PC-3 (cell line): ENCODE results near the gene SMAP2. TPM values are rescaled to one million over a fixed set of nuclear protein-coding genes. Genes with fewer than 3 reads are reported as not detected.

ENCODE experiments used
- ATAC-seq: fragments of 200-7000 bp; cut with Tn5 transposase; 2 replicates; pipeline ENCODE4 v1.9.1; 2020; ENCODE audit warnings: mild to moderate bottlenecking, moderate library complexity
- BruUV-seq: library from RNA; stranded (reverse); fragments of 400-500 nt; replicated peaks from 2 replicates; lab custom pipeline; 2021; lab: Mats Ljungman, UMichigan
- CTCF ChIA-PET: fragments of 300-600 bp; sonication (Branson Sonifier 250); formaldehyde crosslinking; loops from one replicate; lab custom pipeline; 2022; ENCODE audit warnings: antibody characterized with exemption; lab: Charles Lee
- POLR2A ChIA-PET: fragments of 300-600 bp; sonication (Branson Sonifier 250); formaldehyde crosslinking; loops from one replicate; lab custom pipeline; 2022; ENCODE audit warnings: antibody characterized with exemption; ENCODE audit not compliant: unreplicated experiment; lab: Charles Lee
- DNase-seq: peaks from one replicate; pipeline ENCODE4 v3.0.0-alpha.2; 2015
- H2AFZ ChIP-seq: fragments of 300-600 bp; sonication (generic); 2 replicates; pipeline ENCODE4 v1.6.0; 2016; ENCODE audit warnings: antibody characterized with exemption, low read length
- H3F3A ChIP-seq: fragments of 300-600 bp; sonication (generic); one replicate; pipeline ENCODE4 v1.6.0; 2017; ENCODE audit warnings: antibody characterized with exemption, low read length, control low read depth, mild to moderate bottlenecking; ENCODE audit not compliant: unreplicated experiment
- H3K27ac ChIP-seq: fragments of 300-600 bp; sonication (generic); 2 replicates; pipeline ENCODE4 v1.5.1; 2016; ENCODE audit warnings: mild to moderate bottlenecking, low read length
- H3K27me3 ChIP-seq: fragments of 300-600 bp; sonication (generic); 2 replicates; pipeline ENCODE4 v1.6.1; 2016; ENCODE audit warnings: low read length, mixed read lengths
- H3K36me3 ChIP-seq: fragments of 300-600 bp; sonication (generic); 2 replicates; pipeline ENCODE4 v1.6.1; 2016; ENCODE audit warnings: low read depth, mixed run types, low read length, mixed read lengths
- H3K4me1 ChIP-seq: fragments of 300-600 bp; sonication (generic); 2 replicates; pipeline ENCODE4 v1.5.1; 2016; ENCODE audit warnings: low read length; ENCODE audit not compliant: insufficient read depth
- H3K4me2 ChIP-seq: fragments of 300-600 bp; sonication (generic); 2 replicates; pipeline ENCODE4 v1.6.0; 2016; ENCODE audit warnings: low read length
- H3K4me3 ChIP-seq: fragments of 300-600 bp; sonication (generic); 2 replicates; pipeline ENCODE4 v1.5.1; 2016; ENCODE audit warnings: mild to moderate bottlenecking, low read length, mixed read lengths
- H3K79me2 ChIP-seq: fragments of 300-600 bp; sonication (generic); 2 replicates; pipeline ENCODE4 v1.6.1; 2017; ENCODE audit warnings: low read length, mixed read lengths
- H3K9ac ChIP-seq: fragments of 300-600 bp; sonication (generic); 2 replicates; pipeline ENCODE4 v1.6.0; 2016; ENCODE audit warnings: mild to moderate bottlenecking, low read length
- H3K9me2 ChIP-seq: fragments of 300-600 bp; sonication (generic); replicated peaks from 2 replicates; pipeline ENCODE4 v1.6.1; 2016; ENCODE audit warnings: mixed run types, low read length, mixed read lengths
- H3K9me3 ChIP-seq: fragments of 300-600 bp; sonication (generic); 2 replicates; pipeline ENCODE4 v1.6.1; 2016; ENCODE audit warnings: low read length, mixed read lengths
- H4K20me1 ChIP-seq: fragments of 300-600 bp; sonication (generic); 2 replicates; pipeline ENCODE4 v1.6.1; 2016; ENCODE audit warnings: low read length, mixed read lengths
- CTCF ChIP-seq: fragments of 300-600 bp; sonication (generic); conservative IDR thresholded peaks from 2 replicates; pipeline ENCODE4 v1.5.1; 2017; ENCODE audit warnings: antibody characterized with exemption, low read depth, mild to moderate bottlenecking, low read length
- EZH2 ChIP-seq: fragments of 300-600 bp; sonication (generic); IDR thresholded peaks from one replicate; pipeline ENCODE4 v1.6.1; 2017; ENCODE audit warnings: antibody characterized with exemption, mild to moderate bottlenecking, low read length; ENCODE audit not compliant: unreplicated experiment
- EZH2phosphoT487 ChIP-seq: fragments of 300-600 bp; sonication (generic); IDR thresholded peaks from 2 replicates; pipeline ENCODE4 v1.6.1; 2018; ENCODE audit warnings: mild to moderate bottlenecking, antibody characterized with exemption, low read length, borderline replicate concordance
- intact Hi-C: fragments of 100-400 bp; cut with micrococcal nuclease; formaldehyde crosslinking; loops from 2 replicates; pipeline ENCODE4 v1.9.0; 2023
- total RNA-seq: library from RNA; depleted of rRNA; stranded (reverse); fragments of >200 nt; gene quantifications from 2 replicates; pipeline ENCODE4 v1.2.3, GENCODE V29; 2014

Gene SMAP2
- total RNA-seq, 1 experiment from 2014 or later: 48.1 TPM

- TF ChIP-seq EZH2 (no peak), EZH2phosphoT487 (no peak), CTCF (no peak)
- H3K4me2 ChIP-seq: no peak overlapping the region
- H3K4me1 ChIP-seq: no peaks in the 10 kb centered on the region
- no peak overlapping the region for H3K27ac ChIP-seq
- H3K9me3 ChIP-seq: no peaks in the 10 kb centered on the region
- no peak overlapping the region for H3K9ac ChIP-seq
- H3K27me3 ChIP-seq: no peaks in the 10 kb centered on the region
- intact Hi-C loops: no loop called here
- no peaks in the 10 kb centered on the region for H3F3A ChIP-seq
- H3K36me3 ChIP-seq: peaks cover 60% of the 10 kb centered on the region
- H4K20me1 ChIP-seq: no peaks in the 10 kb centered on the region
- no peak overlapping the region for H3K4me3 ChIP-seq
- ChIA-PET CTCF (no interaction called here), POLR2A (no interaction called here)
- no TSS peak for BruUV-seq
- H2AFZ ChIP-seq: no peak overlapping the region
- ATAC-seq (no peak), DNase-seq (no peak)
- H3K9me2 ChIP-seq: no peaks in the 10 kb centered on the region
- H3K79me2 ChIP-seq: no peaks in the 10 kb centered on the region
These were observed 40.8 kb downstream of the SMAP2 start for GRCh38 chr1:40414331-40414730.

GRCh38 chr1:40416709-40417108 is 43.2 kb downstream of the SMAP2 start:
- H2AFZ ChIP-seq: no peak overlapping the region
- no peaks in the 10 kb centered on the region for H4K20me1 ChIP-seq
- H3K36me3 ChIP-seq: peaks cover 52% of the 10 kb centered on the region
- ChIA-PET CTCF (no interaction called here), POLR2A (no interaction called here)
- no peak overlapping the region for H3K27ac ChIP-seq
- H3K9me3 ChIP-seq: no peaks in the 10 kb centered on the region
- no peaks in the 10 kb centered on the region for H3K9me2 ChIP-seq
- no peaks in the 10 kb centered on the region for H3K27me3 ChIP-seq
- no peak for ATAC-seq
- DNase-seq: no peak
- H3F3A ChIP-seq: no peaks in the 10 kb centered on the region
- H3K4me3 ChIP-seq: no peak overlapping the region
- BruUV-seq: no TSS peak
- intact Hi-C loops: no loop called here
- no peak overlapping the region for H3K9ac ChIP-seq
- H3K79me2 ChIP-seq: no peaks in the 10 kb centered on the region
- peaks cover 1% of the 10 kb centered on the region; the same call in 1 of the 2 replicates for H3K4me1 ChIP-seq
- H3K4me2 ChIP-seq: no peak overlapping the region
- TF ChIP-seq EZH2phosphoT487 (no peak), CTCF (no peak), EZH2 (no peak)

GRCh38 chr1:40421431-40422384 is 48.2 kb downstream of the SMAP2 start:
- no TSS peak for BruUV-seq
- ChIA-PET POLR2A (no interaction called here), CTCF (interaction anchor here (0.6 kb wide), 1 partner anchor 30 kb away, joined by 3 read pairs; no protein-coding TSS in a partner anchor)
- DNase-seq (peak; percentile 55), ATAC-seq (no peak)
- Histone ChIP-seq H2AFZ (no peak overlapping the region), H3K27ac (no peak overlapping the region), H3K9ac (no peak overlapping the region), H3K9me2 (no peaks in the 10 kb centered on the region), H4K20me1 (no peaks in the 10 kb centered on the region), H3K9me3 (no peaks in the 10 kb centered on the region), H3K4me2 (no peak overlapping the region), H3K4me1 (peaks cover 7% of the 10 kb centered on the region; the same call in 1 of the 2 replicates), H3F3A (no peaks in the 10 kb centered on the region), H3K79me2 (no peaks in the 10 kb centered on the region), H3K36me3 (peaks cover 46% of the 10 kb centered on the region), H3K27me3 (no peaks in the 10 kb centered on the region), H3K4me3 (no peak overlapping the region)
- intact Hi-C loops: no loop called here
- TF ChIP-seq EZH2 (no peak), EZH2phosphoT487 (no peak), CTCF (no peak)
